Mucosa of rectum (tissue), 2 donors: ENCODE data around the gene KXD1.

Experiments
- H3K27ac ChIP-seq, 2 donors: one replicate each; pipeline ENCODE4 v1.7.0; 2013; ENCODE audit warnings: inconsistent platforms in 2 of 2, low read depth in 2 of 2, low read length in 2 of 2
- H3K27me3 ChIP-seq, 2 donors: one replicate each; pipeline ENCODE4 v1.7.0; 2013; ENCODE audit warnings: low read length in 2 of 2; ENCODE audit not compliant: control insufficient read depth in 2 of 2, insufficient read depth in 2 of 2
- H3K36me3 ChIP-seq, 2 donors: one replicate each; pipeline ENCODE4 v1.7.0; 2013; ENCODE audit warnings: low read length in 2 of 2; ENCODE audit not compliant: control insufficient read depth in 2 of 2, insufficient read depth in 2 of 2
- H3K4me1 ChIP-seq, 2 donors: one replicate each; pipeline ENCODE4 v1.7.0; 2013; ENCODE audit warnings: low read length in 2 of 2, mild to moderate bottlenecking in 1 of 2; ENCODE audit not compliant: control insufficient read depth in 2 of 2, insufficient read depth in 2 of 2
- H3K4me3 ChIP-seq, 2 donors: one replicate each; pipeline ENCODE4 v1.7.0; 2013; ENCODE audit warnings: low read length in 2 of 2
- H3K9ac ChIP-seq, 2 donors: one replicate each; pipeline ENCODE4 v1.7.0; 2013; ENCODE audit warnings: low read length in 2 of 2, low read depth in 1 of 2, mild to moderate bottlenecking in 1 of 2
- H3K9me3 ChIP-seq, 2 donors: one replicate each; pipeline ENCODE4 v1.7.0; 2013; ENCODE audit warnings: low read length in 2 of 2; ENCODE audit not compliant: control insufficient read depth in 2 of 2
- donor health status: healthy.
- donor health status: Normal muscosa, but diverticular disease.

KXD1 gene

GRCh38 chr19:18606281-18607225 is 48.9 kb downstream of the KXD1 start, which contains the start of gene CRLF1:
Gene CRLF1 (minus strand): TSS chr19:18606799. CDS start chr19:18606656, 143 bp downstream.
- Histone ChIP-seq H3K27ac (no peak within 1 kb of the TSS), H3K27me3 (peaks cover 62% of the 10 kb centered on the region in 2 donors), H3K9ac (no peak within 1 kb of the TSS), H3K36me3 (no peaks in the 10 kb centered on the region), H3K9me3 (no peaks in the 10 kb centered on the region), H3K4me3 (no peak within 1 kb of the TSS), H3K4me1 (peaks cover 0 to 7% of the 10 kb centered on the region in 2 donors)

- Histone ChIP-seq H3K9me3 (no peaks in the 10 kb centered on the region), H3K4me1 (peaks cover 0 to 13% of the 10 kb centered on the region in 2 donors), H3K27me3 (peaks cover 69 to 71% of the 10 kb centered on the region in 2 donors), H3K4me3 (no peak overlapping the region), H3K36me3 (no peaks in the 10 kb centered on the region), H3K27ac (no peak overlapping the region), H3K9ac (no peak overlapping the region)
Measured at GRCh38 chr19:18607226-18608101, 49.8 kb downstream of the KXD1 start.

GRCh38 chr19:18608102-18608804 is 50.6 kb downstream of the KXD1 start:
- Histone ChIP-seq H3K27ac (no peak overlapping the region), H3K9me3 (no peaks in the 10 kb centered on the region), H3K27me3 (peaks cover 66 to 71% of the 10 kb centered on the region in 2 donors), H3K4me1 (peaks cover 0 to 17% of the 10 kb centered on the region in 2 donors), H3K36me3 (no peaks in the 10 kb centered on the region), H3K4me3 (no peak overlapping the region), H3K9ac (no peak overlapping the region)

- H3K9me3 ChIP-seq, result no peaks in the 10 kb centered on the region
- H3K36me3 ChIP-seq, result no peaks in the 10 kb centered on the region
- no peak overlapping the region for H3K4me3 ChIP-seq
- H3K27ac ChIP-seq, result no peak overlapping the region
- no peak overlapping the region for H3K9ac ChIP-seq
- peaks cover 68 to 70% of the 10 kb centered on the region in 2 donors for H3K27me3 ChIP-seq
- peaks cover 0 to 17% of the 10 kb centered on the region in 2 donors for H3K4me1 ChIP-seq
Measured at GRCh38 chr19:18608805-18609716, 51.4 kb downstream of the KXD1 start.

GRCh38 chr19:18609717-18610051 is 52.0 kb downstream of the KXD1 start:
- Histone ChIP-seq H3K27me3 (peaks cover 70% of the 10 kb centered on the region in 2 donors), H3K36me3 (no peaks in the 10 kb centered on the region), H3K9ac (no peak overlapping the region), H3K27ac (no peak overlapping the region), H3K4me3 (no peak overlapping the region), H3K9me3 (no peaks in the 10 kb centered on the region), H3K4me1 (peaks cover 0 to 17% of the 10 kb centered on the region in 2 donors)

GRCh38 chr19:18610245-18610555 is 52.5 kb downstream of the KXD1 start:
- Histone ChIP-seq H3K4me3 (no peak overlapping the region), H3K4me1 (peaks cover 0 to 17% of the 10 kb centered on the region in 2 donors), H3K9me3 (no peaks in the 10 kb centered on the region), H3K27ac (no peak overlapping the region), H3K36me3 (no peaks in the 10 kb centered on the region), H3K9ac (no peak overlapping the region), H3K27me3 (peaks cover 66% of the 10 kb centered on the region in 2 donors)

- Histone ChIP-seq H3K27ac (no peak overlapping the region), H3K27me3 (peaks cover 63 to 68% of the 10 kb centered on the region in 2 donors), H3K9me3 (no peaks in the 10 kb centered on the region), H3K36me3 (no peaks in the 10 kb centered on the region), H3K4me1 (peaks cover 0 to 17% of the 10 kb centered on the region in 2 donors), H3K4me3 (no peak overlapping the region), H3K9ac (no peak overlapping the region)
Measured at GRCh38 chr19:18610556-18611326, 53.1 kb downstream of the KXD1 start.

GRCh38 chr19:18611327-18612050 is 53.8 kb downstream of the KXD1 start:
- Histone ChIP-seq H3K27me3 (peaks cover 68 to 72% of the 10 kb centered on the region in 2 donors), H3K4me1 (peaks cover 0 to 17% of the 10 kb centered on the region in 2 donors), H3K4me3 (no peak overlapping the region), H3K27ac (no peak overlapping the region), H3K36me3 (no peaks in the 10 kb centered on the region), H3K9me3 (no peaks in the 10 kb centered on the region), H3K9ac (no peak overlapping the region)
